ENCODE data around the gene ANKH. TPM values are rescaled to one million over a fixed set of nuclear protein-coding genes. Genes with fewer than 3 reads are reported as not detected.
"Not testable (repeated sequence)": the region's sequence is repeated elsewhere in the genome, so short reads cannot be mapped to it uniquely, and the experiment has no call there.

The ANKH gene
- 10 to 100 TPM; 31.3 to 41.9 TPM for total RNA-seq

DNA sequence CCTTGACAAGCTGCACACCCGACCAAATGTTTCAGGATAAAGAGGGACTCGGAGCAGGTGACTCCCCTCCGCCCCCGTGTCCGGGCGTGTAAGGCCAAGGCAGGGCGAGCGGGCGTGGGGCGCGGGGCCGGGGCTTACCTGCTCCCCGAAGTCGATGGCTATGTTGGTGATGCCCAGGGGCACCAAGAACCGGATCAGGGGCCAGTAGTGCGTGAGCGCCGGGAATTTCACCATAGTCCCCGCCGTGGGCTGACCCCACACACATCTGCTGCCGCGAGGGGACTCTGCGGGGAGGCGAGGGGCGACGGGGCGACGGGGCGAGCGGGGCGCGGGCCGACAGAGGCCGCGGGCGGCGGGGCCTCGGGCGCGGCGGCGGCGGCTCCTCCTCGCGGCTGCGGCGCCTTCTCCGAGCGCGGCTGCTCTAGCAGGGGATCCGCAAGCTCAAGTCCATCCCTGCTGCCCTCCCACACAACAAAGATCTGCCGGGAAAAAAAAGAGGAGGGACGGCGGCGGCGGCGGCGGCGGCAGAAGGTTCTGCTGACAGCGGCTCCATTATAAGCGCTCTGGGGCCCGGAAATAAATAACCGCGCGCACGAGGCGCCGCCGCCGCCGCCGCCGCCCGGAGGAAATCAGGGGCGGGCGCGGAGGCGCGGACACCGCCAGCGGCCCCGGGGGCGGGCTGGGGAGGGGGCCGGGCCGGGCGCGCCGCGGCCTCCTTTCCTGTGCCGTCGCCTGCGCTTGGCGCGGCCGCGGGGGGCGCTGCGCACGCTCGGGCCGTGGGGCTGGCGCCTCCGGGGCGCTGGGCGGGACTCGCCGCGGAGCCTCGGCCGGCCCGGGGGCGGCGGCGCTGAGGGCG is at the start of gene ANKH:
Gene ANKH, minus strand, starts transcription at position 565 of the 856 bp plus-strand sequence. Its CDS starts 331 bp downstream, at position 234.
- Mint-ChIP-seq H3K9me3 (ENCODE audit: low read depth) (no peaks in the 10 kb centered on the region), H3K27me3 (peaks cover 7% of the 10 kb centered on the region), H3K4me3 (peak within 1 kb of the TSS; percentile 77), H3K27ac (peak within 1 kb of the TSS; percentile 81), H3K36me3 (no peaks in the 10 kb centered on the region), H3K4me1 (peaks cover 25% of the 10 kb centered on the region)
- CTCF ChIA-PET, result interaction anchor here (0.6 to 4.6 kb wide), 15 partner anchors 10 to 518 kb away, joined by 3 to 25 read pairs (median 4); no protein-coding TSS in a partner anchor
- DNase-seq, result peak; percentile 83
- peak; percentile 93 for ATAC-seq

DNA sequence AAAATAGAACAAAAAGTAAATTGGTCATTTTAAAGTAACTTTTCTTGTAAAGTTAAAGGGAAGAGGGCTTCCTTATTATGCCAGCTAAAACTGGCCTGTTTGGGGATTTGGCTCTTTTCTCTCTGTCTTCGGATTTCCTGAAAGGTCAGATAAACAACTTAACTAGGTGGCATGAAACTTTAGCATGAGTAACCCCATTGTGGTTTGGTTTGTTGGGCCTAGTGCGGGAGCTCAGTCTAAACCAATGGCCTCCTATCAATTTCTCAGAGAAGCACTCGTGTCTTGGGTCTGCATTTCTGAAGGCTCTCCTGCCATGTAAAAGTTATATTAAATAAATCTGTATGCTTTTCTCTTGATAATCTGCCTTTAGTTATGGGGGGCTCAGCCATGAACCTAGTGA is 48.5 kb upstream of the ANKH start:
- Mint-ChIP-seq H3K9me3 (ENCODE audit: low read depth) (no peaks in the 10 kb centered on the region), H3K4me1 (peaks cover 14% of the 10 kb centered on the region), H3K27me3 (peaks cover 2% of the 10 kb centered on the region), H3K4me3 (no peak overlapping the region), H3K27ac (no peak overlapping the region), H3K36me3 (no peaks in the 10 kb centered on the region)
- ATAC-seq, result no peak
- no peak for DNase-seq
- CTCF ChIA-PET, result no interaction called here

DNA sequence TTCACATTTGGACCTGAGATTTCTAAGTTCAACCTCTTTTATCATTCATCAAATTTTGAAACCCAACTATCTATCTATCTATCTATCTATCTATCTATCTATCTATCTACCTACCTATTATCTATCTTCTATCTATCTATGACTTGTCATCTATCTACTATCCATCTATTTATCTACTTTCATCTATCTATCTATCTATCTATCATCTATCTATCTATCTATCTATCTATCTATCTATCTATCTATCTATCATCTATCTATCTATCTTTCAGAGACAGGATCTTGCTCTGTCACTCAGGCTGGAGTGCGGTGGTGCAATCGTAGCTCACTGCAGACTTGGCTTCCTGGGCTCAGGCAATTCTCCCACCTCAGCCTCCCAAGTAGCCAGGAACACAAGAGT is 47.5 kb upstream of the ANKH start:
- DNase-seq; ATAC-seq; H3K36me3 Mint-ChIP-seq; H3K27me3 Mint-ChIP-seq; CTCF ChIA-PET; H3K27ac Mint-ChIP-seq; H3K4me1 Mint-ChIP-seq; H3K9me3 Mint-ChIP-seq (ENCODE audit: low read depth); H3K4me3 Mint-ChIP-seq: not testable (repeated sequence)

DNA sequence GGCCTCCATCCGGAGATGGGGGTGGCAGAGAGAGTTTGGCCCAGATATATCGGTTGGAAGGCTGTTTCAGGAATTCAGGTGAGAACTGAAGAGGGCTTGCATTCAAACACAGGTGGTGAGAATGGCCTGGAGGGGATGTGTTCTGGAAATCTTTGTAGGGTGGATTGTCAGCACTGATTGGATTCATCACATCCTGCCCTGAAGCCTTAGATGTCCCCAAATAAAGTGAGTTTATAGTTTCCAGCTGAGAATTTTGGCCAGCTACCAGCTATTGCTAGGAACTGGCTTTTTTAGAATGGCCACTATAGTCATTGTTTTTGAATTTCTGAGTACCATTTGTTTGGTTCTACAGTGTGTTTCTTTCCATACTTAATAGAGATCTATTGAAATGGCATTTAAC is 46.1 kb upstream of the ANKH start:
- Mint-ChIP-seq H3K27me3 (peaks cover 2% of the 10 kb centered on the region), H3K9me3 (ENCODE audit: low read depth) (no peaks in the 10 kb centered on the region), H3K27ac (no peak overlapping the region), H3K4me3 (no peak overlapping the region), H3K36me3 (peaks cover 2% of the 10 kb centered on the region), H3K4me1 (peaks cover 6% of the 10 kb centered on the region)
- DNase-seq (no peak), ATAC-seq (no peak)
- CTCF ChIA-PET, result no interaction called here

DNA sequence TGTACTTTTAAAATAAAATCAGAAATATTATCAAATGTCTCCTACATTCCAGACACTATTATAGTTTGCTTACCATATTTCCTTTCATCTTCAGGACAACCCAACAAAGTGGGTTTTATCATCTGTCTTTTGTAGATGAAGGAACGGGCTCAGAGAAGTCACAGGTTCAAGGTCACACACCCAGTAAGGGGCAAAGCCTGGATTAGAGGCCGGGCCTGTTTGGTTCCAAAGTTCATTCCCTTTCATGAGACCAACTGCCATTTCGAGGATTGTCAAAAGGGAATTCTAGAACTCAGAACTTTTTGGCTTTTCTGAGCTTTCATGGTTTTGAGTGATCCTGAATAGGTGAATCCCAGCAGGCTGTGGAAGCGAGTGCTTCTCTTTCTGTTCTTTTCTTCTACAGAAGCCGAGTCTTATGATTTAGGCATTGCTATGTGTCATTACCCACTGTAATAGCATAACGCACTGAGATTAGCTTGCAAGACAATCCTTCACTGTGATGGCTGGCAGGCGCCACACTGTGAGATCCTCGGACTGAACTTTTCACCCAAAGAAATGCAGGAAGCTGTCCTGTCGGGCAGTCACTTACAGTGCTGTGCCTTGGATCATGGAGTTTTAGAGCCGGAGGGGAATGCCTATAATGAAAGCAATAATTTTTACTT is 43.8 kb upstream of the ANKH start:
- CTCF ChIA-PET, result no interaction called here
- Mint-ChIP-seq H3K4me1 (peaks cover 4% of the 10 kb centered on the region), H3K27ac (no peak overlapping the region), H3K36me3 (peaks cover 2% of the 10 kb centered on the region), H3K9me3 (ENCODE audit: low read depth) (no peaks in the 10 kb centered on the region), H3K27me3 (peaks cover 6% of the 10 kb centered on the region), H3K4me3 (no peak overlapping the region)
- DNase-seq (no peak), ATAC-seq (no peak)

DNA sequence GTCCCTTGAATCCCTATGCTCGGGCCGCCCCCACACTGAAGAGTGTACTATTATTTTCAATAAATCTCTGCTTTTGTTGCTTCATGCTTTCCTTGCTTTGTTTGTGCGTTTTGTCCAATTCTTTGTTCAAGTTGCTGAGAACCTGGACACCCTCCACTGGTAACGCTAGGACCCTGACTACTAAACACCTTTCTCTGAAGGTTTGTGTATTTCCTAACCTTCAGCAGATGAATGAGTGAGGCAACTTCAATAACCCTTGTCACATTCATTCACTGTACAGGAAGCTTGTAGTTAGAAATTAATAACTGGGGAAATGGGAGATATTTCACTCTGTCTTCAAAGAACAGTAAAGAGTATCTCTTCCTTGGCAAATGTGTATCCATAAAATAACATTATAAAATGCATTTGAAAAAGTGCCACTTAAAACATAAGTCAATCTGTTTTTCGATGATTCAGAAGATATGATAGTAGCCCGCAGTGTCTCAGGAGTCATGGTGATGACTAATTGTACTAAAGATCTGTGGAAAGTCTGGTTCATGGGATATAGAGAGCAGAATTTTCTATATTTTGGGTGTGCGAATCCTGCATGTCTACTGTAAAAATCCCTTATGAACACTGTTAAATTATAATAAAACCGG is 43.2 kb upstream of the ANKH start:
- CTCF ChIA-PET, result no interaction called here
- DNase-seq (no peak), ATAC-seq (no peak)
- Mint-ChIP-seq H3K27me3 (peaks cover 7% of the 10 kb centered on the region), H3K4me3 (no peak overlapping the region), H3K9me3 (ENCODE audit: low read depth) (no peaks in the 10 kb centered on the region), H3K4me1 (no peaks in the 10 kb centered on the region), H3K36me3 (peaks cover 2% of the 10 kb centered on the region), H3K27ac (no peak overlapping the region)

DNA sequence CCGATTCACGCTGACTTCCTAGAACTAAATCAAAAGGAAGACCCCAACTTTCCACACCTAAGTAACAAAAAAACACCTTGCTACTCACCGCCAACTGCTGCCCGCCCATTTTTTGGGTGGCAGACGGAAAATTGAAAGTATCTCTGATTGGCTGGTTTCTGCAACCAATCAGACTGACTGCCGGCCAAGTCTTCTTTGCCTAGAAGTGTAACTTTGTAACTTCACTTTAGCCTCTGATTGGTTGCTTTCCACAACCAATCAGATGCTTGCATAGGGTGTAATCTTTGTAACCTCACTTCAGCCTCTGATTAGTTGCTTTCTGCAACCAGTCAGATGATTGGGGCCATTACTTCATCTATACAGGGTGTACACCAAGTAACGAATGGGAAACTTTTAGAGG is 42.6 kb upstream of the ANKH start:
- H3K27me3 Mint-ChIP-seq, result peaks cover 7% of the 10 kb centered on the region
- H3K36me3 Mint-ChIP-seq, result peaks cover 2% of the 10 kb centered on the region
- DNase-seq (no peak), ATAC-seq (no peak)
- H3K4me1 Mint-ChIP-seq, result no peaks in the 10 kb centered on the region
- H3K9me3 Mint-ChIP-seq (ENCODE audit: low read depth), result no peaks in the 10 kb centered on the region
- H3K4me3 Mint-ChIP-seq, result no peak overlapping the region
- CTCF ChIA-PET, result no interaction called here
- H3K27ac Mint-ChIP-seq, result no peak overlapping the region

DNA sequence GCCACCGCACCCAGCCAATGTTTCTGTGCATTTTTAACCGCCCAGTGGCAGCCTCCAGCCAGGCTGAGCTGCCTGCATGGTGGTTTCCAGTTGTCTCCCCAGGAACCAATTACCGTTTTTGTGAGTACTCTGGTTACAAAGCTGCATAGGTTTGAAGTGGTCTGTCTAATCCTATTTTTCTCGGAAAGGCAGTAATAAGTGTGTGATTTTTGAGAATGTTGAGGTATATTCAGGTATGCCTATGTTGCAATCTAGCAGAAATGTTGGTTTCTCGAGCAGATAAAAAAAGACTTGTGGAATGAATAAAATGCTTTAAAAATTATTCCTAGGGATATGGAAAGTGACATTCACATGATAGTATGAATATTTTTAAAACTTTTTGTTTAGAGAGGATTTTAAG is 41.5 kb upstream of the ANKH start:
- ATAC-seq (no peak), DNase-seq (no peak)
- Mint-ChIP-seq H3K9me3 (ENCODE audit: low read depth) (no peaks in the 10 kb centered on the region), H3K36me3 (peaks cover 2% of the 10 kb centered on the region), H3K27ac (no peak overlapping the region), H3K4me3 (no peak overlapping the region), H3K4me1 (no peaks in the 10 kb centered on the region), H3K27me3 (peaks cover 7% of the 10 kb centered on the region)
- CTCF ChIA-PET, result no interaction called here

DNA sequence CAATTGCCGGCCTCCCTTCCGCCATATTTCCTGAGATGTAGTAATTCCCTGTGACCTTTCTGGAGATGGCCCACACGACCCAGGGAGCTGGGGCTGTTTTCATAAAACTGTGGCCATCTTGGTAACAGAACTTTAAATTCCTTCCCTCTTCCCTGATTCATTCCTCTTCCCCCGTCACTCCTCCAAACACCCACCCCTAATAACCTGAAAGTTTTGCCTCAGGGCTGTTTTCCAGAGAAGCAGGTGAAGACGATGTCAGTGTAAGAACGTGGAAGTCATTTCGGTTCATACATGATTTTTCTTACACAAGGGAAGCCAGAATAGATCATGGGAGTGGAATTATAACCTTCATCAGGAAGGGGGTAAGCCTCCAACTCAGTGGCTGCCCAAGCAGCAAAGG is 40.6 kb upstream of the ANKH start:
- Mint-ChIP-seq H3K27ac (no peak overlapping the region), H3K4me1 (no peaks in the 10 kb centered on the region), H3K36me3 (peaks cover 2% of the 10 kb centered on the region), H3K4me3 (no peak overlapping the region), H3K9me3 (ENCODE audit: low read depth) (no peaks in the 10 kb centered on the region), H3K27me3 (peaks cover 7% of the 10 kb centered on the region)
- ATAC-seq (no peak), DNase-seq (no peak)
- CTCF ChIA-PET, result no interaction called here

DNA sequence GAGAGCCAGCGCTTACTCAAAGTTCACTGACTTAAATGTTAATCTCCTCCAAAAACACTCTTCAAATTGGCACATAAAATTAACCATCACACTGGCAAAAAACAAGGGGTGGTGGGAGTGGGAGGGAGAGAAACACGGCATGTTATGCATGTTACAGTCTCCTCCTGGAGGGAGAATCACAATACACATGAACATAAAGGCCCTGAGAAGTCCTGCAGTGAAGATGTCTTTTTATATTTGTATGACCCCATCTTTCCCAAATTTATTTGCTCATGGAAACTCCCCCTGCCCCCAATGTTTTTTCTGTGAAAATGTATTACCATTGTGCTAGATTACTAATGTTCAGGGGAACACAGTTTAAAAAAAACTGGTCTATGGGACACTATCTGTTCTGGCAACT is 37.8 kb upstream of the ANKH start:
- H3K4me3 Mint-ChIP-seq, result no peak overlapping the region
- CTCF ChIA-PET, result no interaction called here

DNA sequence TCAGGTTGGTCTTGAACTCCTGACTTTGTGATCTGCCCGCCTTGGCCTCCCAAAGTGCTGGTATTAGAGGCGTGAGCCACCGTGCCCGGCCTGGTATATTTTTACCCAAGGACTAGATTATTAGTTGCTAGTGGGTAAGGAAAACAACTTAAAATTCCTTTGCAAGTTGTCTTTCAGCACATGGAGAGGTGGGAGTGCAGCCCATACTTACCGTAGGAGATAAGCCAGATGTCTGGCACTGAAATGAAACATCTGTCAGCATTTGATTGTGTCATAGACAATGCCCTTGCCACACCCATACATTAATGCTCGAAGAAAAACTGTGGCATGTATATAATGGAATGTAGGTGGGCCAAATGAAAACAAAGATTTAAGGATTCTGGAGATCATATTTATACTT is 36.6 kb upstream of the ANKH start:
- H3K36me3 Mint-ChIP-seq, result no peaks in the 10 kb centered on the region
- H3K27me3 Mint-ChIP-seq, result peaks cover 11% of the 10 kb centered on the region
- DNase-seq (no peak), ATAC-seq (no peak)
- CTCF ChIA-PET, result no interaction called here
- no peak overlapping the region for H3K4me3 Mint-ChIP-seq
- peaks cover 2% of the 10 kb centered on the region for H3K4me1 Mint-ChIP-seq
- H3K27ac Mint-ChIP-seq, result no peak overlapping the region
- no peaks in the 10 kb centered on the region for H3K9me3 Mint-ChIP-seq (ENCODE audit: low read depth)

More for the DNA sequence above, 37.8 kb upstream of the ANKH start:
- Mint-ChIP-seq H3K27me3 (peaks cover 10% of the 10 kb centered on the region), H3K9me3 (ENCODE audit: low read depth) (no peaks in the 10 kb centered on the region), H3K4me1 (peaks cover 2% of the 10 kb centered on the region), H3K27ac (no peak overlapping the region), H3K36me3 (no peaks in the 10 kb centered on the region)
- DNase-seq (no peak), ATAC-seq (no peak)

DNA sequence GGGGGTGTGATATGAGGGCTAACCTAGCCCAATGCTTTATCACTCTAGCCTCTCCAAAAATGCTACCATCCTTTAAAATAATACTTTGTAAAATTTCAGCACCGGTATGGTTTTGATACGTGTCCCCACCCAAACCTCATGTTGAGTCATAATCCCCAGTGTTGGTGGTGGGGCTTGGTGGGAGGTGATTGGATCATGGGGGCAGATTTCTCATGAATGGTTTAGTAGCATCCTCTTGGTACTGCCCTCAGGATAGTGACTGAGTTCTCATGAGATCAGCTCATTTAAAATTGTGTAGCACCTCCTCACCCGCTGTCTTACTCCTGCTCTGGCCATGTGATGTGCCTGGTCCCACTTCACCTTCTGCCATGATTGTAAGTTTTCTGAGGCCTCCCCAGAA is 35.0 kb upstream of the ANKH start:
- DNase-seq (peak; percentile 50), ATAC-seq (no peak)
- H3K27ac Mint-ChIP-seq, result no peak overlapping the region
- peaks cover 2% of the 10 kb centered on the region for H3K4me1 Mint-ChIP-seq
- H3K27me3 Mint-ChIP-seq, result peaks cover 16% of the 10 kb centered on the region
- no peak overlapping the region for H3K4me3 Mint-ChIP-seq
- no peaks in the 10 kb centered on the region for H3K9me3 Mint-ChIP-seq (ENCODE audit: low read depth)
- no peaks in the 10 kb centered on the region for H3K36me3 Mint-ChIP-seq
- CTCF ChIA-PET, result interaction anchor here (1.0 to 1.3 kb wide), 2 partner anchors 28 to 34 kb away, joined by 3 to 4 read pairs; no protein-coding TSS in a partner anchor

DNA sequence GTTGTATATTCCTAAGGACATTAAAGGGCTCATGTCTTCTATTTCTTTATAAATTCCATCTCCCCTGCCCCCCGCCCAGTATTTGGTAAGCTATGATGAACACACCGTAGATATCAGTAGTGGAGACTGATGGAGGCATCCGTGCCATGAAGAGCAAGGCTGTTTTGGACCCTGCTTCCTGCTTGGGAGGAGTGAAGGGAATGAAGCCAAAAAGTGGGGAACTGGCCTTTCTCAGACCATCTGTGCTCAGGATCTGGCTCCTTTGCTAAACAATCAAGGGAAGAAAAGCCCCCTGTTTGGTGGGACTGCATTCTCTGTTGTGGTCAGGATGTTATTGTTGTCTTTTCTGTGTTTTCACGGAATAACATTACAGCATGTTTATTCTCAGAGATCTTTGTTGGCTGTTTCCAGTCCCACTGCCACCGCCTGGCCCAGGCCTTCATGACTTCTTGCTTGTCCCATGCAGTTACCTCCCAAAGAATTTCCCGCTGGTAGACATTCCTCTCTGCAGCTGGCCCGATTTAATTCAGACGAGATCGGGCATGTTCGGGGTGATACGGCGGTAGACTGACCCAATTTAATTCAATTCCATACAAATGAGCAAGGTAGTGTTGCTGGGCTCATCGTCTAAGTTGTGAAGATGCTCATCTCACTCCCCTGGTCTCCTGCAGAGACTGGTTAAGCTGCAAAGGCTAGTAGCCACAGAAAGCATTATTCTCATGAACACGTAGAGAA is 31.4 kb upstream of the ANKH start:
- CTCF ChIA-PET, result no interaction called here
- Mint-ChIP-seq H3K27me3 (peaks cover 11% of the 10 kb centered on the region), H3K9me3 (ENCODE audit: low read depth) (no peaks in the 10 kb centered on the region), H3K4me3 (no peak overlapping the region), H3K4me1 (peaks cover 4% of the 10 kb centered on the region), H3K27ac (no peak overlapping the region), H3K36me3 (no peaks in the 10 kb centered on the region)
- no peak for DNase-seq
- no peak for ATAC-seq
